Smooth muscle cell of bladder (primary cell): Measurements from ENCODE around the gene GP9. TPM values are rescaled to one million over a fixed set of nuclear protein-coding genes. Genes with fewer than 3 reads are reported as not detected.

Experiments
- total RNA-seq: library from RNA; depleted of rRNA; stranded (reverse); fragments of >200 nt; gene quantifications from 2 replicates; pipeline ENCODE4 v1.2.3, GENCODE V29; 2014

Gene GP9
- total RNA-seq, result not detected in 2 replicates

DNA sequence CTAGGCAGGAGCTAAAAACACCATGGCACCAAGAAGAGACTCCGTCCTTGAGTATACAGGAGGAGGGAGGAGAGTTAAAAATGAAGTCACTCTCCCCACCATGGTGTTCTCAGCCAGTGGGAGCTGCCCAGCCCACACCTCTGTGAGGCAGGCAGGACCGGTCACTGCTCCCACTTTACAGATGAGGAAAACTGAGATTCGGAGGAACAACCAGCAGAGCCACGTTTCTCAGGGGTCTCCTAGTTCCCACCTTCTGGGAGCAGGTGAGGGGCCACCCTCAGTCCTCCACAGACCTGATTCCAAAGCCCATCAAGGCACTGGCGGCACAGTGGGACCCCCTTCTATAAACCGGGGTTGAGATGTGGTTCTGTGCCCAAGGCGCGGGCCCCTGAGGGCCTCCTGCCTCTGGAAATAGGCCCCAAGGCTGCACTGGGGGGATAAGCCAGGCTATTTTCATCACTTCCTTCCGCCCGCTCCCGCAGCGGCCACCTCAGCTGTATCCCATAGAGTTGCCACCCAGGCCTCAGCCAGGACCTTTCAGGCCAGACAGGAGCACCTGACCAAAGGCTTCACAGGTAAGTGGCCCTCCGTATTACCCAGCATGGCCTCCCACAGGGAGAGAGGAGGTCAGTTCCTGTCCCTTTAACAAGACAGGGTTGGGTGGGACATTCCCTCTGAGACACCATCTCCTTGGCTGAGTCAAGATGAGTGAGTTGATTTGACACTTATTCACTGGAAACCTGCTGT lies at the start of gene GP9:
Gene GP9 (plus strand): TSS at position 504 of the 747 bp plus-strand sequence. CDS start 961 bp downstream, outside the sequence.

Other genes starting within 250 kb of the GP9 start
- gene ACAD9, start 181.2 kb upstream of the GP9 start, total RNA-seq, result 29.9 and 34.0 TPM in 2 replicates
- gene CFAP92, start 66.7 kb upstream of the GP9 start, total RNA-seq, result 0.09 and 1.1 TPM in 2 replicates
- 4.8 TPM in 1 of 2 replicates, not detected in the other for gene EFCC1, start 59.5 kb upstream of the GP9 start, total RNA-seq
- gene RAB43, start 61.0 kb downstream of the GP9 start, total RNA-seq, result 14.3 and 15.1 TPM in 2 replicates
- 31.6 and 31.7 TPM in 2 replicates for gene ISY1, start 100.3 kb downstream of the GP9 start, total RNA-seq
- gene CNBP, start 123.1 kb downstream of the GP9 start, total RNA-seq, result 265 and 277 TPM in 2 replicates
- gene COPG1, start 188.8 kb downstream of the GP9 start, total RNA-seq, result 502 and 503 TPM in 2 replicates
- gene HMCES, start 218.1 kb downstream of the GP9 start, total RNA-seq, result 15.8 and 16.1 TPM in 2 replicates